ENCODE data around the gene MYEOV. TPM values are rescaled to one million over a fixed set of nuclear protein-coding genes. Genes with fewer than 3 reads are reported as not detected.

MYEOV gene
- total and polyA plus RNA-seq, 2 experiments from 2014 or later: 0.14 TPM; not detected in 1

DNA sequence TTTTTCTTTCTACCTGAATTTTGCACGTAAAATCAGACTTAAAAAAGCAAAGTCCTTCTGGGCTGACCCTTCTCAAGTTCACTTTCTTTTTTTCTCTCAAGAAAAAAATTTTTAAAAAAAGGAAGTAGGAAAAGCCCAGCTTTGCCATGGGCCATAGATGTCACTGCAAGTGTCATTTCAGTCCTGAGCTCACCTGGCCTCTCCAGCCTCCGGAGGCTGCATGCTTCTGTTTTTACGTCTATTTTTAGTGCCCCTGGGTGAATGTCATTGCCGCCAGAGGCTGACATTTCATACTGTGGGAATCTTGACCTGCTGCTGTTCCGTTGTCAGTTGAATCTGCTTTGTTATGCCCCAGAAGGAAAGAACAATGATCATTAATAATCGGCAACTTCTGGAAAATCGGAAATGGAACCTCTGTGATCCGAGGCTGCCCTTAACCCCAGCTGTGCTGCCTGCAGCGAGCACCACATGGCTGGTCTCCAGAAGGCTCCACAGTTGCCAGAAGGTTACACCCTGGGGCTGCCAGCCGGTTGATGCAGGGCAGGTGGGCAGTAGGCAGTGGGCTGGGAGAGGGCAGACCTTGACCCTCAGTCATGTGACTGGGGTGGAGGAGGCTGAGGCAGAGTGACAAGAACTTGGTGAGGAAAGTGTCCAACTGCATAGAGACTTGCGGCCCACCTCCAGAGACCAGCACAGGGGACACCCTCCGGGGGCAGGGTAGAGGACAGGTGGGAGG is 16.7 kb upstream of the MYEOV start:
- H3K27ac Mint-ChIP-seq: no peak overlapping the region
- Histone ChIP-seq H3K27me3 (ENCODE audit: insufficient read depth) (no peaks in the 10 kb centered on the region), H3F3A (replicated peaks; ENCODE audit: low read depth) (no peaks in the 10 kb centered on the region), H3K9me2 (ENCODE audit: insufficient read depth) (peaks cover 8% of the 10 kb centered on the region; the same call in 1 of the 2 replicates), H3K36me3 (ENCODE audit: insufficient read depth) (no peaks in the 10 kb centered on the region), H3K4me3 (no peak overlapping the region), H3K27ac (ENCODE audit: low read depth) (no peak overlapping the region), H2AFZ (no peak overlapping the region), H4K20me1 (replicated peaks; ENCODE audit: insufficient read depth) (no peaks in the 10 kb centered on the region), H3K4me2 (no peak overlapping the region), H3K4me1 (ENCODE audit: insufficient read depth) (no peaks in the 10 kb centered on the region), H3K79me2 (replicated peaks; ENCODE audit: insufficient read depth) (no peaks in the 10 kb centered on the region)
- no peak for DNase-seq (ENCODE audit: low spot score)
- no peak overlapping the region for H3K4me3 Mint-ChIP-seq
- H3K36me3 Mint-ChIP-seq (ENCODE audit: low read depth): no peaks in the 10 kb centered on the region
- ATAC-seq: no peak
- peaks cover 3% of the 10 kb centered on the region; the same call in 1 of the 3 replicates for H3K9me3 Mint-ChIP-seq
- no peaks in the 10 kb centered on the region for H3K4me1 Mint-ChIP-seq
- peaks cover 3% of the 10 kb centered on the region for H3K27me3 Mint-ChIP-seq (ENCODE audit: insufficient read depth, low read depth, poor library complexity)
- TF ChIP-seq POLR2AphosphoS5 (IDR thresholded peaks at IDR 0.05; ENCODE audit: low read depth) (no peak), ZNF331 (CRISPR knock-in tag; IDR thresholded peaks at IDR 0.05; ENCODE audit: low read depth) (no peak), NANOG (IDR thresholded peaks at IDR 0.05; ENCODE audit: borderline replicate concordance) (no peak), ZNF114 (CRISPR knock-in tag; IDR thresholded peaks at IDR 0.05) (no peak), JUNB (IDR thresholded peaks at IDR 0.05; ENCODE audit: unreplicated experiment) (no peak), EZH2 (IDR thresholded peaks at IDR 0.05; ENCODE audit: low read depth, unreplicated experiment) (no peak), EZH2phosphoT487 (IDR thresholded peaks at IDR 0.05; ENCODE audit: unreplicated experiment) (no peak), CREB1 (CRISPR knock-in tag; IDR thresholded peaks at IDR 0.05; ENCODE audit: low read depth) (no peak)
- TF ChIP-seq, protein P1, sequence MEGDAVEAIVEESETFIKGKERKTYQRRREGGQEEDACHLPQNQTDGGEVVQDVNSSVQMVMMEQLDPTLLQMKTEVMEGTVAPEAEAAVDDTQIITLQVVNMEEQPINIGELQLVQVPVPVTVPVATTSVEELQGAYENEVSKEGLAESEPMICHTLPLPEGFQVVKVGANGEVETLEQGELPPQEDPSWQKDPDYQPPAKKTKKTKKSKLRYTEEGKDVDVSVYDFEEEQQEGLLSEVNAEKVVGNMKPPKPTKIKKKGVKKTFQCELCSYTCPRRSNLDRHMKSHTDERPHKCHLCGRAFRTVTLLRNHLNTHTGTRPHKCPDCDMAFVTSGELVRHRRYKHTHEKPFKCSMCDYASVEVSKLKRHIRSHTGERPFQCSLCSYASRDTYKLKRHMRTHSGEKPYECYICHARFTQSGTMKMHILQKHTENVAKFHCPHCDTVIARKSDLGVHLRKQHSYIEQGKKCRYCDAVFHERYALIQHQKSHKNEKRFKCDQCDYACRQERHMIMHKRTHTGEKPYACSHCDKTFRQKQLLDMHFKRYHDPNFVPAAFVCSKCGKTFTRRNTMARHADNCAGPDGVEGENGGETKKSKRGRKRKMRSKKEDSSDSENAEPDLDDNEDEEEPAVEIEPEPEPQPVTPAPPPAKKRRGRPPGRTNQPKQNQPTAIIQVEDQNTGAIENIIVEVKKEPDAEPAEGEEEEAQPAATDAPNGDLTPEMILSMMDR (conservative IDR thresholded peaks at IDR 0.05; ENCODE audit: low read depth in 2 of 2): no peak
- TF ChIP-seq, protein P2, sequence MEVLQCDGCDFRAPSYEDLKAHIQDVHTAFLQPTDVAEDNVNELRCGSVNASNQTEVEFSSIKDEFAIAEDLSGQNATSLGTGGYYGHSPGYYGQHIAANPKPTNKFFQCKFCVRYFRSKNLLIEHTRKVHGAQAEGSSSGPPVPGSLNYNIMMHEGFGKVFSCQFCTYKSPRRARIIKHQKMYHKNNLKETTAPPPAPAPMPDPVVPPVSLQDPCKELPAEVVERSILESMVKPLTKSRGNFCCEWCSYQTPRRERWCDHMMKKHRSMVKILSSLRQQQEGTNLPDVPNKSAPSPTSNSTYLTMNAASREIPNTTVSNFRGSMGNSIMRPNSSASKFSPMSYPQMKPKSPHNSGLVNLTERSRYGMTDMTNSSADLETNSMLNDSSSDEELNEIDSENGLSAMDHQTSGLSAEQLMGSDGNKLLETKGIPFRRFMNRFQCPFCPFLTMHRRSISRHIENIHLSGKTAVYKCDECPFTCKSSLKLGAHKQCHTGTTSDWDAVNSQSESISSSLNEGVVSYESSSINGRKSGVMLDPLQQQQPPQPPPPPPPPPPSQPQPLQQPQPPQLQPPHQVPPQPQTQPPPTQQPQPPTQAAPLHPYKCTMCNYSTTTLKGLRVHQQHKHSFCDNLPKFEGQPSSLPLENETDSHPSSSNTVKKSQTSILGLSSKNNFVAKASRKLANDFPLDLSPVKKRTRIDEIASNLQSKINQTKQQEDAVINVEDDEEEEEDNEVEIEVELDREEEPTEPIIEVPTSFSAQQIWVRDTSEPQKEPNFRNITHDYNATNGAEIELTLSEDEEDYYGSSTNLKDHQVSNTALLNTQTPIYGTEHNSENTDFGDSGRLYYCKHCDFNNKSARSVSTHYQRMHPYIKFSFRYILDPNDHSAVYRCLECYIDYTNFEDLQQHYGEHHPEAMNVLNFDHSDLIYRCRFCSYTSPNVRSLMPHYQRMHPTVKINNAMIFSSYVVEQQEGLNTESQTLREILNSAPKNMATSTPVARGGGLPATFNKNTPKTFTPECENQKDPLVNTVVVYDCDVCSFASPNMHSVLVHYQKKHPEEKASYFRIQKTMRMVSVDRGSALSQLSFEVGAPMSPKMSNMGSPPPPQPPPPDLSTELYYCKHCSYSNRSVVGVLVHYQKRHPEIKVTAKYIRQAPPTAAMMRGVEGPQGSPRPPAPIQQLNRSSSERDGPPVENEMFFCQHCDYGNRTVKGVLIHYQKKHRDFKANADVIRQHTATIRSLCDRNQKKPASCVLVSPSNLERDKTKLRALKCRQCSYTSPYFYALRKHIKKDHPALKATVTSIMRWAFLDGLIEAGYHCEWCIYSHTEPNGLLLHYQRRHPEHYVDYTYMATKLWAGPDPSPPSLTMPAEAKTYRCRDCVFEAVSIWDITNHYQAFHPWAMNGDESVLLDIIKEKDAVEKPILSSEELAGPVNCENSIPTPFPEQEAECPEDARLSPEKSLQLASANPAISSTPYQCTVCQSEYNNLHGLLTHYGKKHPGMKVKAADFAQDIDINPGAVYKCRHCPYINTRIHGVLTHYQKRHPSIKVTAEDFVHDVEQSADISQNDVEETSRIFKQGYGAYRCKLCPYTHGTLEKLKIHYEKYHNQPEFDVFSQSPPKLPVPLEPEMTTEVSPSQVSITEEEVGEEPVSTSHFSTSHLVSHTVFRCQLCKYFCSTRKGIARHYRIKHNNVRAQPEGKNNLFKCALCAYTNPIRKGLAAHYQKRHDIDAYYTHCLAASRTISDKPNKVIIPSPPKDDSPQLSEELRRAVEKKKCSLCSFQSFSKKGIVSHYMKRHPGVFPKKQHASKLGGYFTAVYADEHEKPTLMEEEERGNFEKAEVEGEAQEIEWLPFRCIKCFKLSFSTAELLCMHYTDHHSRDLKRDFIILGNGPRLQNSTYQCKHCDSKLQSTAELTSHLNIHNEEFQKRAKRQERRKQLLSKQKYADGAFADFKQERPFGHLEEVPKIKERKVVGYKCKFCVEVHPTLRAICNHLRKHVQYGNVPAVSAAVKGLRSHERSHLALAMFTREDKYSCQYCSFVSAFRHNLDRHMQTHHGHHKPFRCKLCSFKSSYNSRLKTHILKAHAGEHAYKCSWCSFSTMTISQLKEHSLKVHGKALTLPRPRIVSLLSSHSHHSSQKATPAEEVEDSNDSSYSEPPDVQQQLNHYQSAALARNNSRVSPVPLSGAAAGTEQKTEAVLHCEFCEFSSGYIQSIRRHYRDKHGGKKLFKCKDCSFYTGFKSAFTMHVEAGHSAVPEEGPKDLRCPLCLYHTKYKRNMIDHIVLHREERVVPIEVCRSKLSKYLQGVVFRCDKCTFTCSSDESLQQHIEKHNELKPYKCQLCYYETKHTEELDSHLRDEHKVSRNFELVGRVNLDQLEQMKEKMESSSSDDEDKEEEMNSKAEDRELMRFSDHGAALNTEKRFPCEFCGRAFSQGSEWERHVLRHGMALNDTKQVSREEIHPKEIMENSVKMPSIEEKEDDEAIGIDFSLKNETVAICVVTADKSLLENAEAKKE (CRISPR knock-in tag; IDR thresholded peaks at IDR 0.05): no peak
- TF ChIP-seq, protein P3, sequence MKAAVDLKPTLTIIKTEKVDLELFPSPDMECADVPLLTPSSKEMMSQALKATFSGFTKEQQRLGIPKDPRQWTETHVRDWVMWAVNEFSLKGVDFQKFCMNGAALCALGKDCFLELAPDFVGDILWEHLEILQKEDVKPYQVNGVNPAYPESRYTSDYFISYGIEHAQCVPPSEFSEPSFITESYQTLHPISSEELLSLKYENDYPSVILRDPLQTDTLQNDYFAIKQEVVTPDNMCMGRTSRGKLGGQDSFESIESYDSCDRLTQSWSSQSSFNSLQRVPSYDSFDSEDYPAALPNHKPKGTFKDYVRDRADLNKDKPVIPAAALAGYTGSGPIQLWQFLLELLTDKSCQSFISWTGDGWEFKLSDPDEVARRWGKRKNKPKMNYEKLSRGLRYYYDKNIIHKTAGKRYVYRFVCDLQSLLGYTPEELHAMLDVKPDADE (IDR thresholded peaks at IDR 0.05): no peak
